ENCODE measurements around the gene GRB7. TPM values are rescaled to one million over a fixed set of nuclear protein-coding genes. Genes with fewer than 3 reads are reported as not detected.
A peak's percentile ranks its signal among the peaks of the same experiment; 100 is the strongest.

Gene GRB7
- total RNA-seq, 1 donor from 2014 or later = 9.0 TPM

- Histone ChIP-seq H3K27me3 (ENCODE audit: control insufficient read depth, insufficient read depth, low read length) (peaks cover 2% of the 10 kb centered on the region), H3K36me3 (ENCODE audit: control insufficient read depth, insufficient read depth, low read length) (peaks cover 1% of the 10 kb centered on the region), H3K4me3 (ENCODE audit: low read depth, low read length) (no peak overlapping the region)
- FAIRE-seq = no peak
- TF ChIP-seq, protein P1, sequence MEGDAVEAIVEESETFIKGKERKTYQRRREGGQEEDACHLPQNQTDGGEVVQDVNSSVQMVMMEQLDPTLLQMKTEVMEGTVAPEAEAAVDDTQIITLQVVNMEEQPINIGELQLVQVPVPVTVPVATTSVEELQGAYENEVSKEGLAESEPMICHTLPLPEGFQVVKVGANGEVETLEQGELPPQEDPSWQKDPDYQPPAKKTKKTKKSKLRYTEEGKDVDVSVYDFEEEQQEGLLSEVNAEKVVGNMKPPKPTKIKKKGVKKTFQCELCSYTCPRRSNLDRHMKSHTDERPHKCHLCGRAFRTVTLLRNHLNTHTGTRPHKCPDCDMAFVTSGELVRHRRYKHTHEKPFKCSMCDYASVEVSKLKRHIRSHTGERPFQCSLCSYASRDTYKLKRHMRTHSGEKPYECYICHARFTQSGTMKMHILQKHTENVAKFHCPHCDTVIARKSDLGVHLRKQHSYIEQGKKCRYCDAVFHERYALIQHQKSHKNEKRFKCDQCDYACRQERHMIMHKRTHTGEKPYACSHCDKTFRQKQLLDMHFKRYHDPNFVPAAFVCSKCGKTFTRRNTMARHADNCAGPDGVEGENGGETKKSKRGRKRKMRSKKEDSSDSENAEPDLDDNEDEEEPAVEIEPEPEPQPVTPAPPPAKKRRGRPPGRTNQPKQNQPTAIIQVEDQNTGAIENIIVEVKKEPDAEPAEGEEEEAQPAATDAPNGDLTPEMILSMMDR (IDR thresholded peaks at IDR 0.05; ENCODE audit: insufficient read depth, low read length, severe bottlenecking) = no peak
- no peak for DNase-seq (ENCODE audit: low read depth)
Measured at GRCh38 chr17:39751637-39752036, 13.9 kb downstream of the GRB7 start.

GRCh38 chr17:39752241-39752881, 14.6 kb downstream of the GRB7 start:
- no peak for FAIRE-seq
- Histone ChIP-seq H3K27me3 (ENCODE audit: control insufficient read depth, insufficient read depth, low read length) (peaks cover 6% of the 10 kb centered on the region), H3K4me3 (ENCODE audit: low read depth, low read length) (no peak overlapping the region), H3K36me3 (ENCODE audit: control insufficient read depth, insufficient read depth, low read length) (no peaks in the 10 kb centered on the region)
- DNase-seq (ENCODE audit: low read depth) = no peak
- TF ChIP-seq, protein P1 (IDR thresholded peaks at IDR 0.05; ENCODE audit: insufficient read depth, low read length, severe bottlenecking) = no peak

- TF ChIP-seq, protein P1 (IDR thresholded peaks at IDR 0.05; ENCODE audit: insufficient read depth, low read length, severe bottlenecking) = no peak
- DNase-seq (ENCODE audit: low read depth) (no peak), FAIRE-seq (no peak)
Measured at GRCh38 chr17:39753514-39754160, 15.9 kb downstream of the GRB7 start.

DNA sequence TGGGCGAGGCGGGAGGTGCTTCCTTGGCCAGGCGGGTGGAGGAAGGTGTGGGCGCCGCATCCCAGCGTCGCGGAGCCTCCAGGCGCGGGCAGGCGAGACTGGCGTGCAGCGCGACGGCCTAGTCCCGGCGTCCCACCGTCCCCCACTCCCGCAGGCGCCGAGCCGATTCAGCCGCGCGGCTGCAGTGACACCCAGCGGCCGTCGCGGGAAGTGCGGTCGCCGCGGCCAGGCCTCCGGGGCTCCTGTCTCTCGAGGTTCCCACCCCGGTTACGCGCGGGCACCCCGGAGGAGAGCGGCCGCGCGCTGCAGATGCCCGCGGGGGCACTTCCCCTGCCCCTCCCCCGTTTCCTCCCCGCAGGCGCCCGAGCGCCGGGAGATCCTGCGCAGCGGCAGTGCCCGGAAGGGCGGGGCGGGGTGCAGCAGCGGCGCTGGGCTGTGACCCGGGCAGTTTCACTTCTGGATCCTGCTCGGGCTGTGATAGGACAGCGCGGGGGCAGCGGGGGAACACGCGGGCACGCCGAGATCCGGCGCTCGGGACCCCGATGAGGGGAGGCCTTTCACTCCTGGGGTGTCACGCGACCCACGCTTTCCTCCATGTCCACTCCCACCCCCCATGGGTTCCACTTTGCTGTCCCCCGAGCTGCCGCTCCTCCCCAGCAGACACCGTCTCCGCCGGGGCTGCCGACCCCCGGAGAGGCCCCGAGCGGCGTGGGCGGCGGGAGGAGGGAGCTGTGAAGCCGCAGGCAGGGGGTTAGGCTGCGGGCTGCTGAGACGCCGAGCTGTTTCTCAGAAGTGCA, 16.6 kb downstream of the GRB7 start:
- Histone ChIP-seq H3K4me3 (ENCODE audit: low read depth, low read length) (peak overlapping the region; percentile 70), H3K27me3 (ENCODE audit: control insufficient read depth, insufficient read depth, low read length) (peaks cover 6% of the 10 kb centered on the region), H3K36me3 (ENCODE audit: control insufficient read depth, insufficient read depth, low read length) (no peaks in the 10 kb centered on the region)
- peak; percentile 47 for DNase-seq (ENCODE audit: low read depth)
- TF ChIP-seq, protein P1 (IDR thresholded peaks at IDR 0.05; ENCODE audit: insufficient read depth, low read length, severe bottlenecking) = peak; percentile 97
- FAIRE-seq = no peak

More at GRCh38 chr17:39753514-39754160, 15.9 kb downstream of the GRB7 start:
- Histone ChIP-seq H3K4me3 (ENCODE audit: low read depth, low read length) (peak overlapping the region; percentile 70), H3K27me3 (ENCODE audit: control insufficient read depth, insufficient read depth, low read length) (peaks cover 6% of the 10 kb centered on the region), H3K36me3 (ENCODE audit: control insufficient read depth, insufficient read depth, low read length) (no peaks in the 10 kb centered on the region)

- Histone ChIP-seq H3K36me3 (ENCODE audit: control insufficient read depth, insufficient read depth, low read length) (no peaks in the 10 kb centered on the region), H3K4me3 (ENCODE audit: low read depth, low read length) (peak overlapping the region; percentile 70), H3K27me3 (ENCODE audit: control insufficient read depth, insufficient read depth, low read length) (peaks cover 6% of the 10 kb centered on the region)
- DNase-seq (ENCODE audit: low read depth) = no peak
- FAIRE-seq = no peak
- TF ChIP-seq, protein P1 (IDR thresholded peaks at IDR 0.05; ENCODE audit: insufficient read depth, low read length, severe bottlenecking) = no peak
Measured at GRCh38 chr17:39754958-39755553, 17.3 kb downstream of the GRB7 start.
